Keratinocyte (primary cell): ENCODE data around the gene EEF1A2.

ENCODE experiments used
- CTCF ChIP-seq, 3 experiments: IDR thresholded peaks in 1 of 3; conservative IDR thresholded peaks in 1 of 3; optimal IDR thresholded peaks in 1 of 3; 2 replicates in 2 of 3; 3 replicates in 1 of 3; pipeline versions ENCODE3 to v1.5.1; 2011; ENCODE audit warnings: low read length in 3 of 3, mild to moderate bottlenecking in 3 of 3, moderate library complexity in 2 of 3, control low read depth in 1 of 3, inconsistent platforms in 1 of 3; ENCODE audit not compliant: insufficient read depth in 2 of 3; ENCODE audit errors: extremely low read depth in 1 of 3
- EZH2 ChIP-seq: IDR thresholded peaks from one replicate; pipeline ENCODE4 v1.6.1; 2012; ENCODE audit warnings: inconsistent platforms, mild to moderate bottlenecking, low read length, moderate library complexity

- no peak for TF ChIP-seq CTCF (optimal IDR thresholded peaks at IDR 0.05 in 1 of 3, IDR thresholded peaks at IDR 0.05 in 1 of 3, conservative IDR thresholded peaks at IDR 0.05 in 1 of 3; ENCODE audit: extremely low read depth in 1 of 3, insufficient read depth in 2 of 3, low read length in 3 of 3)
- TF ChIP-seq EZH2, result no peak
These were observed 44.2 kb upstream of the EEF1A2 start for GRCh38 chr20:63543131-63543530.
